IMR-90 (cell line): ENCODE measurements around the gene MMGT1. TPM values are rescaled to one million over a fixed set of nuclear protein-coding genes. Genes with fewer than 3 reads are reported as not detected.

Experiments
- ATAC-seq: fragments of 200-7000 bp; cut with Tn5 transposase; 2 replicates; pipeline ENCODE4 v1.9.1; 2020; ENCODE audit warnings: low read depth, mild to moderate bottlenecking, moderate library complexity
- BruUV-seq: library from RNA; stranded (reverse); fragments of 400-500 nt; replicated peaks from 2 replicates; lab custom pipeline; 2021; lab: Mats Ljungman, UMichigan
- CTCF ChIA-PET: fragments of 300-600 bp; formaldehyde crosslinking; extraction: SDS; loops from one replicate; lab custom pipeline; 2021; ENCODE audit warnings: antibody characterized with exemption; lab: Yijun Ruan, JAX
- POLR2A ChIA-PET: fragments of 300-600 bp; sonication (Branson Sonifier 250); formaldehyde crosslinking; loops from one replicate; lab custom pipeline; 2022; ENCODE audit warnings: antibody characterized with exemption; ENCODE audit not compliant: unreplicated experiment; lab: Charles Lee
- DNase-seq: peaks from one replicate; pipeline ENCODE4 v3.0.0; 2013
- H2AFZ ChIP-seq: replicated peaks from 2 replicates; pipeline ENCODE3; 2013; ENCODE audit warnings: low read length, mild to moderate bottlenecking; ENCODE audit not compliant: poor library complexity
- H2AK5ac ChIP-seq: 2 replicates; pipeline ENCODE4 v1.6.1; 2013; ENCODE audit warnings: low read depth, low read length, inconsistent platforms
- H2AK9ac ChIP-seq: replicated peaks from 2 replicates; pipeline ENCODE3; 2013; ENCODE audit warnings: mild to moderate bottlenecking, low read depth, low read length, moderate library complexity; ENCODE audit not compliant: poor library complexity
- H2BK120ac ChIP-seq: 2 replicates; pipeline ENCODE4 v1.6.1; 2013; ENCODE audit warnings: low read depth, low read length, inconsistent platforms
- H2BK15ac ChIP-seq: 3 replicates; pipeline ENCODE4 v1.6.1; 2013; ENCODE audit warnings: low read depth, low read length, inconsistent platforms
- H2BK20ac ChIP-seq: 2 replicates; pipeline ENCODE4 v1.6.1; 2013; ENCODE audit warnings: low read depth, mild to moderate bottlenecking, inconsistent platforms, low read length, moderate library complexity
- H2BK5ac ChIP-seq: 2 replicates; pipeline ENCODE4 v1.6.1; 2013; ENCODE audit warnings: mild to moderate bottlenecking, low read depth, low read length, inconsistent platforms; ENCODE audit not compliant: poor library complexity, severe bottlenecking
- H3K14ac ChIP-seq: replicated peaks from 2 replicates; pipeline ENCODE4 v1.6.1; 2013; ENCODE audit warnings: low read depth, low read length, inconsistent platforms
- H3K18ac ChIP-seq: 2 replicates; pipeline ENCODE4 v1.6.1; 2013; ENCODE audit warnings: low read depth, low read length, control low read depth
- H3K23ac ChIP-seq: 2 replicates; pipeline ENCODE4 v1.6.1; 2013; ENCODE audit warnings: low read depth, low read length, inconsistent platforms
- H3K27ac ChIP-seq: 2 replicates; pipeline ENCODE4 v1.5.1; 2013; ENCODE audit warnings: mild to moderate bottlenecking, control low read depth, low read length; ENCODE audit not compliant: insufficient read depth
- H3K27me3 ChIP-seq: 2 replicates; pipeline ENCODE4 v1.6.1; 2013; ENCODE audit warnings: low read length; ENCODE audit not compliant: control insufficient read depth, insufficient read depth
- H3K36me3 ChIP-seq: 2 replicates; pipeline ENCODE4 v1.6.1; 2013; ENCODE audit warnings: low read length, mixed read lengths; ENCODE audit not compliant: control insufficient read depth, insufficient read depth
- H3K4ac ChIP-seq: 2 replicates; pipeline ENCODE4 v1.6.1; 2013; ENCODE audit warnings: low read depth, low read length, inconsistent platforms
- H3K4me1 ChIP-seq: 2 replicates; pipeline ENCODE4 v1.6.1; 2013; ENCODE audit warnings: low read length, mixed read lengths; ENCODE audit not compliant: control insufficient read depth, insufficient read depth
- H3K4me2 ChIP-seq: 2 replicates; pipeline ENCODE4 v1.6.1; 2013; ENCODE audit warnings: low read depth, mild to moderate bottlenecking, control low read depth, low read length, moderate library complexity
- H3K4me3 ChIP-seq: 2 replicates; pipeline ENCODE4 v1.5.1; 2013; ENCODE audit warnings: low read depth, mild to moderate bottlenecking, control low read depth, low read length, moderate library complexity; ENCODE audit not compliant: insufficient read depth
- H3K56ac ChIP-seq: 2 replicates; pipeline ENCODE4 v1.6.1; 2013; ENCODE audit warnings: low read length, inconsistent platforms; ENCODE audit not compliant: insufficient read depth; ENCODE audit errors: extremely low read depth
- H3K79me1 ChIP-seq, 2 experiments: 2 replicates each; pipeline ENCODE4 v1.6.1; 2013; ENCODE audit warnings: low read length in 2 of 2, inconsistent platforms in 1 of 2, low read depth in 1 of 2
- H3K9ac ChIP-seq: 2 replicates; pipeline ENCODE4 v1.6.1; 2013; ENCODE audit warnings: low read depth, low read length, control low read depth
- H3K9me1 ChIP-seq: 2 replicates; pipeline ENCODE4 v1.6.1; 2013; ENCODE audit warnings: low read length, inconsistent platforms; ENCODE audit not compliant: insufficient read depth
- H3K9me3 ChIP-seq: 2 replicates; pipeline ENCODE4 v1.6.1; 2013; ENCODE audit warnings: low read length; ENCODE audit not compliant: control insufficient read depth, insufficient read depth
- H4K20me1 ChIP-seq: 2 replicates; pipeline ENCODE4 v1.6.1; 2013; ENCODE audit warnings: low read length, inconsistent platforms; ENCODE audit not compliant: insufficient read depth
- H4K5ac ChIP-seq: 2 replicates; pipeline ENCODE4 v1.6.1; 2013; ENCODE audit warnings: mild to moderate bottlenecking, low read depth, low read length, control low read depth
- H4K8ac ChIP-seq, 2 experiments: 2 replicates each; pipeline ENCODE4 v1.6.1; 2013; ENCODE audit warnings: low read depth in 2 of 2, low read length in 2 of 2, control low read depth in 1 of 2, inconsistent platforms in 1 of 2
- H4K91ac ChIP-seq: 2 replicates; pipeline ENCODE4 v1.6.1; 2013; ENCODE audit warnings: low read depth, low read length, inconsistent platforms; ENCODE audit not compliant: insufficient read depth
- BHLHE40 ChIP-seq: fragments of 150-350 bp; IDR thresholded peaks from 2 replicates; pipeline ENCODE4 v1.6.1; 2016; ENCODE audit warnings: mild to moderate bottlenecking, low read depth, low read length
- CEBPB ChIP-seq: IDR thresholded peaks from 2 replicates; pipeline ENCODE4 v1.6.1; 2012; ENCODE audit warnings: low read depth, low read length, improper control_type of control experiment
- CHD1 ChIP-seq: IDR thresholded peaks from 2 replicates; pipeline ENCODE4 v1.6.1; 2012; ENCODE audit warnings: low read depth, low read length, improper control_type of control experiment
- CTCF ChIP-seq: conservative IDR thresholded peaks from 2 replicates; pipeline ENCODE4 v1.5.1; 2012; ENCODE audit warnings: mild to moderate bottlenecking, low read depth, low read length, improper control_type of control experiment
- ELK1 ChIP-seq: fragments of 150-350 bp; IDR thresholded peaks from 2 replicates; pipeline ENCODE4 v1.6.1; 2016; ENCODE audit warnings: low read depth, mild to moderate bottlenecking, low read length, moderate library complexity, borderline replicate concordance
- FOS ChIP-seq: fragments of 150-350 bp; IDR thresholded peaks from 2 replicates; pipeline ENCODE4 v1.6.1; 2016; ENCODE audit warnings: low read depth, low read length
- MAFK ChIP-seq: IDR thresholded peaks from 2 replicates; pipeline ENCODE4 v1.6.1; 2012; ENCODE audit warnings: low read depth, low read length, improper control_type of control experiment
- MAZ ChIP-seq: IDR thresholded peaks from 2 replicates; pipeline ENCODE4 v1.6.1; 2012; ENCODE audit warnings: low read depth, mild to moderate bottlenecking, low read length, improper control_type of control experiment, moderate library complexity, borderline replicate concordance
- MXI1 ChIP-seq: IDR thresholded peaks from 2 replicates; pipeline ENCODE4 v1.6.1; 2012; ENCODE audit warnings: low read depth, mild to moderate bottlenecking, low read length, moderate library complexity, borderline replicate concordance
- NFE2L2 ChIP-seq: fragments of 150-350 bp; IDR thresholded peaks from 2 replicates; pipeline ENCODE4 v1.6.1; 2016; ENCODE audit warnings: low read depth, mild to moderate bottlenecking, low read length
- POLR2A ChIP-seq: IDR thresholded peaks from 2 replicates; pipeline ENCODE4 v1.6.1; 2012; ENCODE audit warnings: mild to moderate bottlenecking, low read depth, low read length
- RAD21 ChIP-seq: IDR thresholded peaks from 2 replicates; pipeline ENCODE4 v1.6.1; 2012; ENCODE audit warnings: low read length, improper control_type of control experiment
- RCOR1 ChIP-seq: IDR thresholded peaks from 2 replicates; pipeline ENCODE4 v1.6.1; 2012; ENCODE audit warnings: mild to moderate bottlenecking, low read length, improper control_type of control experiment; ENCODE audit not compliant: insufficient replicate concordance
- RFX5 ChIP-seq: IDR thresholded peaks from 2 replicates; pipeline ENCODE4 v1.8.0; 2012; ENCODE audit warnings: low read depth, mild to moderate bottlenecking, low read length, moderate library complexity
- SMC3 ChIP-seq: fragments of 150-350 bp; IDR thresholded peaks from 2 replicates; pipeline ENCODE4 v1.6.1; 2016; ENCODE audit warnings: low read depth, mild to moderate bottlenecking, antibody characterized with exemption, low read length, moderate library complexity
- USF2 ChIP-seq: fragments of 150-350 bp; IDR thresholded peaks from 2 replicates; pipeline ENCODE4 v1.6.1; 2017; ENCODE audit warnings: mild to moderate bottlenecking, antibody characterized with exemption, low read length, low read depth
- WGBS, 2 experiments: methylation state at CpG; one replicate each; pipeline versions ENCODE4 v1.1.5 to v1.1.7; 2013; ENCODE audit warnings: missing lambda C conversion rate in 2 of 2; ENCODE audit not compliant: insufficient read length in 1 of 2; ENCODE audit errors: extremely low coverage in 2 of 2; 5-methylcytosine and 5-hydroxymethylcytosine counted together
- dilution Hi-C: fragments of 300-500 bp; cut with HindIII; formaldehyde crosslinking; loops from one replicate; pipeline ENCODE4 v1.14.3; 2018; ENCODE audit warnings: low sequenced_read_pairs; ENCODE audit not compliant: unreplicated experiment
- in situ Hi-C: fragments of 300-500 bp; cut with MboI; formaldehyde crosslinking; loops from 3 replicates; pipeline ENCODE4 v1.14.3; 2019; ENCODE audit warnings: low sequenced_read_pairs, inconsistent platforms, mixed read lengths
- intact Hi-C: fragments of 100-400 bp; cut with micrococcal nuclease; formaldehyde crosslinking; loops from 2 replicates; pipeline ENCODE4 v1.10.0; 2022
- polyA plus RNA-seq, 3 experiments: library from polyadenylated mRNA; depleted of rRNA; stranded (reverse); fragments of >200 nt; gene quantifications; 2 replicates each; pipeline ENCODE4 v1.2.3, GENCODE V29; 2012; ENCODE audit warnings: low replicate concordance in 1 of 3
- total RNA-seq: library from RNA; depleted of rRNA; stranded (reverse); fragments of >200 nt; gene quantifications from 2 replicates; pipeline ENCODE4 v1.2.3, GENCODE V29; 2012

Gene MMGT1
- total and polyA plus RNA-seq, 2 of the 4 experiments (the other 2 are of a cell fraction), result 7.5 to 8.1 TPM

- H2BK20ac ChIP-seq, result no peak overlapping the region
- no peak overlapping the region for H3K4me3 ChIP-seq
- dilution Hi-C loops (no loop called here), in situ Hi-C loops (no loop called here), intact Hi-C loops (no loop called here)
- no peaks in the 10 kb centered on the region for H3K4me1 ChIP-seq
- H2AFZ ChIP-seq, result no peak overlapping the region
- BruUV-seq, result no TSS peak
- no peak overlapping the region for H2BK120ac ChIP-seq
- H3K4ac ChIP-seq, result no peak overlapping the region
- no peak overlapping the region for H3K18ac ChIP-seq
- no peak overlapping the region for H4K8ac ChIP-seq
- POLR2A ChIA-PET, result no interaction called here
- H2AK5ac ChIP-seq, result no peak overlapping the region
- H3K79me1 ChIP-seq, result no peaks in the 10 kb centered on the region
- H2AK9ac ChIP-seq, result no peak overlapping the region
- TF ChIP-seq SMC3, result no peak
- TF ChIP-seq NFE2L2, result no peak
- no peak for TF ChIP-seq USF2
- TF ChIP-seq CTCF, result no peak
- no peak for TF ChIP-seq MXI1
- TF ChIP-seq POLR2A, result no peak
- TF ChIP-seq ELK1, result no peak
- no peak for TF ChIP-seq RFX5
- no peak for TF ChIP-seq MAZ
- no peak for TF ChIP-seq RAD21
- TF ChIP-seq CEBPB, result no peak
- TF ChIP-seq FOS, result no peak
- TF ChIP-seq RCOR1, result no peak
- no peak for TF ChIP-seq MAFK
- no peak for TF ChIP-seq CHD1
- no peak for TF ChIP-seq BHLHE40
- no peak overlapping the region for H4K91ac ChIP-seq
- H3K23ac ChIP-seq, result no peak overlapping the region
- H3K27me3 ChIP-seq, result peaks cover 1% of the 10 kb centered on the region; the same call in 1 of the 2 replicates
- H4K5ac ChIP-seq, result no peak overlapping the region
- no peak overlapping the region for H2BK15ac ChIP-seq
- no peaks in the 10 kb centered on the region for H3K9me3 ChIP-seq
- no peak overlapping the region for H2BK5ac ChIP-seq
- H4K20me1 ChIP-seq, result no peaks in the 10 kb centered on the region
- CTCF ChIA-PET, result interaction anchor here (1.9 kb wide), 1 partner anchor 13 kb away, joined by 9 read pairs; no protein-coding TSS in a partner anchor
- ATAC-seq (no peak), DNase-seq (no peak)
- H3K14ac ChIP-seq, result no peak overlapping the region
- H3K36me3 ChIP-seq, result peaks cover 5% of the 10 kb centered on the region; the same call in 1 of the 2 replicates
- H3K9me1 ChIP-seq, result no peaks in the 10 kb centered on the region
- no peak overlapping the region for H3K4me2 ChIP-seq
- no peak overlapping the region for H3K27ac ChIP-seq
- H3K9ac ChIP-seq, result no peak overlapping the region
- WGBS, 2 experiments, result no CpG with 5 or more reads among the region's 4 CpGs
- H3K56ac ChIP-seq, result no peak overlapping the region
Observed at GRCh38 chrX:136015016-136015415, 41.2 kb upstream of the MMGT1 start.
